ACHN (cell line): ENCODE results near the gene CASP8.
"Not testable (repeated sequence)": the region's sequence is repeated elsewhere in the genome, so short reads cannot be mapped to it uniquely, and the experiment has no call there.

Experiments
- DNase-seq: peaks from one replicate; pipeline ENCODE4 v3.0.0-alpha.2; 2015
- in situ Hi-C: cut with HindIII; loops from 2 replicates; pipeline ENCODE4 v1.10.0; 2017; ENCODE audit warnings: low sequenced_read_pairs, low pct_ligation_motif_present, low pct_unique_long_range_greater_than_20kb

Gene CASP8

GRCh38 chr2:201299929-201300328 lies 39.6 kb downstream of the CASP8 start:
- in situ Hi-C loops, DNase-seq: not testable (repeated sequence)

- in situ Hi-C loops = no loop called here
- DNase-seq = no peak
Measured at GRCh38 chr2:201307876-201308275, 47.5 kb downstream of the CASP8 start.

- in situ Hi-C loops = no loop called here
- no peak for DNase-seq
Measured at GRCh38 chr2:201308914-201309313, 48.6 kb downstream of the CASP8 start.

- in situ Hi-C loops = no loop called here
- no peak for DNase-seq
Measured at GRCh38 chr2:201313362-201313761, 53.0 kb downstream of the CASP8 start.

- no peak for DNase-seq
- in situ Hi-C loops = no loop called here
Measured at GRCh38 chr2:201319511-201319910, 59.2 kb downstream of the CASP8 start.

- in situ Hi-C loops = no loop called here
- no peak for DNase-seq
Measured at GRCh38 chr2:201320257-201320656, 59.9 kb downstream of the CASP8 start.

- in situ Hi-C loops = no loop called here
- DNase-seq = no peak
Measured at GRCh38 chr2:201320701-201321100, 60.4 kb downstream of the CASP8 start.

GRCh38 chr2:201322772-201323171 lies 62.4 kb downstream of the CASP8 start:
- DNase-seq = no peak

GRCh38 chr2:201327678-201328077 lies 67.3 kb downstream of the CASP8 start:
- in situ Hi-C loops = no loop called here
- DNase-seq = no peak

More at GRCh38 chr2:201322772-201323171, 62.4 kb downstream of the CASP8 start:
- in situ Hi-C loops = no loop called here

GRCh38 chr2:201329409-201329808 lies 69.1 kb downstream of the CASP8 start:
- in situ Hi-C loops = no loop called here
- DNase-seq = no peak
